ENCODE measurements around the gene SLC4A5.
"Not testable (repeated sequence)": the region's sequence is repeated elsewhere in the genome, so short reads cannot be mapped to it uniquely, and the experiment has no call there.

The SLC4A5 gene

GRCh38 chr2:74246496-74247195 lies 96.6 kb downstream of the SLC4A5 start:
- Histone ChIP-seq H3K27ac (no peak overlapping the region), H3K4me3 (no peak overlapping the region)

DNA sequence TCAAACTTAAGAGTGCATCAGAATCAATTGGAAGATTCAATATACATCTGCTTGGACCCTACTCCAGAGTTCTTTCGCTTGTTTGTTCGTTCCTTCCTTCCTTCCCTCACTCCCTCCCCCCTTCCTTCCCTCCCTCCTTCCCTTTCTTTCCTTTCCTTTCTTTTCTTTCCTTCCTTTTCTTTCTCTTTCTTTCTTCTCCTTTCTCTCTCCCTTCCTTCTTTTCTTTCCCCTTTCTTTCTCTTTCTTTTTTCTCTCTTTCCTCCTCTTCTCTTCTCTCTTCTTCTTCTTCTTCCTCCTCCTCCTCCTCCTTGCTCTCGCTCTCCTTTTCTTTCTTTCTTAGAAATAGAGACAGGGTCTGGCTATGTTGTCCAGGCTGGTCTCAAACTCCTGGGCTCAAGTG lies 98.9 kb downstream of the SLC4A5 start:
- H3K27ac ChIP-seq, result no peak overlapping the region
- H3K4me3 ChIP-seq, result no peak overlapping the region

DNA sequence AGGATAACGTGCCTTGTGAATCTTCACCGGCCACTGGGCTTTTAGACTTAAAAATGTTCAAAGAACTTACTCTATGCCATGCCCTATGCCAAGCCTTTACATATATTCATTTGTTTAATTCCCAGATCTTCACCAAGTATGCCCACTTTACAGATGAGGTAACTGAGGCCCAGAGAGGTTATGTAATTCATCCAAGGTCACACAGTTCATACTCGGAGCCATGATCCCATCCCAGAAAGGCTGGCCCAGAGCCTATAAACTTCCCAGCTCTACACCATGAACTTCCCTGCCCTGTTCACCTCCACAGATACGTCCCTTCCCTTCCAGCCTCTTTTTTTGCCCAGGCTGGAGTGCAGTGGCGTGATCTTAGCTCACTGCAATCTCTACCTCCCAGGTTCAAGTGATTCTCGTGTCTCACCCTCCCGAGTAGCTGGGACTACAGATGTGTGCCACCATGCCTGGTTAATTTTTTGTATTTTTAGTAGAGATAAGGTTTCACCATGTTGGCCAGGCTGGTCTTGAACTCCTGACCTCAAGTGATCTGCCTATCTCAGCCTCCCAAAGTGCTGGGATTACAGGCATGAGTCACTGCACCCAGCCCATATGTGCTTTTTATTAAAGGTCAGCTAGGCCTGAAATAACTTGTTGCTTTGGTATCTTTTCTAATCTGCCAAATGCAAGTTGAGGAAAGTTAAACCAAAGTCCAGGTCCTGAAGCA lies 100.7 kb downstream of the SLC4A5 start:
- Histone ChIP-seq H3K4me3 (no peak overlapping the region), H3K27ac (no peak overlapping the region)

- no peak overlapping the region for H3K4me3 ChIP-seq
- H3K27ac ChIP-seq, result no peak overlapping the region
Measured at GRCh38 chr2:74239346-74239745, 103.9 kb downstream of the SLC4A5 start.

DNA sequence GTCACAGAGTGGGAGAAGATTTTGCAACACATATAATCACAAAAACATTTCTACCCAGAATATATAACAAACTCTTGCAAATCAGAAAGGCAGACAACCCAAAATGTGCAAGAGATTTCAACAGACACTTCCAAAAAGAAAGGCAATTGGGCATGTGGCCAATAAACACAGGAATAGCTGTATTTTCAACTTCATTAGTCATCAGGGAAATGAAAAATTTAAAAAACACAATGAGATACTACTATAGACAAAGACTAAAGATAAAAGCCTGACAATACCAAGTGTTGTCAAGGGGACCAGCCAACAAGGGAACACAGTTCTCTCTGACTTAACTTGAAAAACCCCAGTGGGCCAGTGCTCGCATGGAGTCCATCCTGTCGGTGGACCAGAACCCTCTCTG lies 104.3 kb downstream of the SLC4A5 start:
- Histone ChIP-seq H3K4me3 (no peak overlapping the region), H3K27ac (no peak overlapping the region)

GRCh38 chr2:74235041-74235440 lies 108.2 kb downstream of the SLC4A5 start:
- Histone ChIP-seq H3K4me3 (no peak overlapping the region), H3K27ac (no peak overlapping the region)

DNA sequence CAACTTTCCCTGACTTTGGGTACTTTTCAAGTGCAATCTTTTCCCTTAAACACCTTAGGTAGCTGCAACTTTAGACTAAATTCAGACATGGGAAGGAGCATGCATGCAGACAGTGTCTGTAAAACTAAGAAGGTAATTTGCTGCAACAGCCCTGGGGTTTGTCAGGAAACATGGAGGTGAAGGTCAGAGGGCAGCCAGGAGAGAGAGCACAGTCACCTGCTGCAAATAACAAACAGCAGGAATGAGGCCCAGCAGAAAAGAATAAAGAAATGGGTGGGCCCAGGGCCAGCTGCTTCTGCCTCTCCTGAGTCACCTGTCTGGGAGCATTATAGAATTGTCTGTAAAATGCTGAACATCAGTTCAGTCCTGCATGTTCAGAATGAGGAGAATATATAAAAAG lies 109.6 kb downstream of the SLC4A5 start:
- H3K27ac ChIP-seq, result no peak overlapping the region
- H3K4me3 ChIP-seq, result no peak overlapping the region

DNA sequence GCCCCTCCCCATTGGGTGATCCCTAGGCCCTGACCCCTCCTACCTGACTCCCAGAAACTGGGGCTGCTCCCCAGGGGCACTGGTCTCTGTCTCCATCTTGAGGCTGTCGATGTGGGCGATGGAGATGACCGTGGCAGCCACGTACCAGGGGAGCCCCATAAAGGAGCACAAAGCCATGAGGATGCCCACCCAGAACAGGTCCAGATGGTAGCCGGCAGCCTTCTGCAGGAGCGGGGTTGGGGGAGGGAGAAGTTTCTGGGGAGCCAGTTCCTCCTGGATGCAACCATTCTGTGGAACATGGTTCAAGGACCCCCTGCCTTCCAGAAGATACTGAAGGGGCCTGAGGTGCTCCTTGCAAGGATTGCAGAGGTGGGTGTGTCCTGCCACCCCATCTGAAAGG lies 110.8 kb downstream of the SLC4A5 start:
- Histone ChIP-seq H3K4me3 (no peak overlapping the region), H3K27ac (no peak overlapping the region)

GRCh38 chr2:74229865-74230264 lies 113.4 kb downstream of the SLC4A5 start:
- not testable (repeated sequence) for H3K27ac ChIP-seq, H3K4me3 ChIP-seq

DNA sequence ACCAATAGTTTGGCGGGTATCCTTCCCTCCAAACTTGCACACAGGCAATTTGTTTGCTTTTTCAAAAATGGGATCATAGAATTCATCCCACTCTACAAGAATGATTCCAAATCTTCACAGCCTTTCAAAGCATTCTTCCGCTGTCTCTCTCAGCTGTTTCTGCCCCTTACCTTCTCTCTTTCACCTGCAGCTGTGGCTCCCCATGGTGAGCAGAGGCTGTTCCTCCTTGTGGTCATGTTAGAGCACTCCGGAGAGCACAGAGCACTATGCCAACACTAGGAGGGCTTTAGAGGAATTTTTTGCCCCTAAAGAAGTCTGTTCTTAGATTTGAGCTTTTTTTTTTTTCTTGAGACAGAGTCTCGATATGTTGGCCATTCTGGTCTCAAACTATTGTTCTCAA lies 114.4 kb downstream of the SLC4A5 start:
- Histone ChIP-seq H3K27ac (no peak overlapping the region), H3K4me3 (no peak overlapping the region)

DNA sequence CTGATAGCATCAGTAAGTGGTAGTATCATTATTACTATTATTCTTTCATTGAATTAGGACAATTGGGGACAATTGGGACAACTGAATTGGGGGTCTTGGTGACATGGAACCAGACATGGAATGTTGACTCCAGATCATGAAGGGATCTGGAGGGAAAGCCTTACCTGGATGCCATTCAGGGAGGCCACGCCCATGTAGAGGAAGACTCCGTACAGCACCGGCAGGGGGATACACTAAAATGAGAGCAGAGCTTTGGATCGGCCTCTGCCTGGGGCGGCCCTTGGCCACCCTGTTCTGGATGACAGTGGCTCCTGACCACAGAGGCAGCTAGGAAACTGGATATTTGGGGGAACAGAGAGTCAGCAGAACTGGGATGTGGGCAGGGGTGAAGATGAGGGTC lies 115.6 kb downstream of the SLC4A5 start:
- no peak overlapping the region for H3K4me3 ChIP-seq
- H3K27ac ChIP-seq, result no peak overlapping the region

DNA sequence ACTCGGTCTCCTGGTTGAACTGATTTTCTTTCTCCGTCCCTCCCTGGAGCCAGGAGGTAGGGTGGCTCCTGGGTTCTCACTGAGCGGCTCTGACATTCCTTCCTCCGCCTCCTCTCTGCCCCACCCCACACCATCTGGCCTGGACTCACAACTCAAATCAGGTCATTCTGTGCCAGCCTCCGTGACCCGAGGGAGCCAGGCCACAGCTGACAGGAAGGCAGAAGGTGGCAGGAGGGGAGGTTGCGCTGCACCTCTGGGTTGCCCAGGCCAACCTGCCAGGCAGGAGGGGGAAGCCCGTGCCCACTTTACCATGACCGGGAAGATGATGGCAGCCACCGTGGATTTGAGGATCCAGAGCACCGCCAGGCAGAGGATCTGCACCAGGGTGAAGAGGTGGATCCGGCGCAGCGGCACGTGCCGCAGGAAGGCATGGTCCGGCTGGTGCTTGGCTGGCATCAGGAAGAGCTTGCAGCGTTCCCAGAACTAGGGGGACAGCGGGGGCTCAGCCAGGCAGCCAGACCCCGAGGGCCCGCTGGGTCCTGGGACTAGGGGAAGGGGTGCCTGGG lies 116.5 kb downstream of the SLC4A5 start:
- peak overlapping the region in 2 of 21 experiments; percentile 38 to 49 for H3K27ac ChIP-seq
- H3K4me3 ChIP-seq, result no peak overlapping the region

DNA sequence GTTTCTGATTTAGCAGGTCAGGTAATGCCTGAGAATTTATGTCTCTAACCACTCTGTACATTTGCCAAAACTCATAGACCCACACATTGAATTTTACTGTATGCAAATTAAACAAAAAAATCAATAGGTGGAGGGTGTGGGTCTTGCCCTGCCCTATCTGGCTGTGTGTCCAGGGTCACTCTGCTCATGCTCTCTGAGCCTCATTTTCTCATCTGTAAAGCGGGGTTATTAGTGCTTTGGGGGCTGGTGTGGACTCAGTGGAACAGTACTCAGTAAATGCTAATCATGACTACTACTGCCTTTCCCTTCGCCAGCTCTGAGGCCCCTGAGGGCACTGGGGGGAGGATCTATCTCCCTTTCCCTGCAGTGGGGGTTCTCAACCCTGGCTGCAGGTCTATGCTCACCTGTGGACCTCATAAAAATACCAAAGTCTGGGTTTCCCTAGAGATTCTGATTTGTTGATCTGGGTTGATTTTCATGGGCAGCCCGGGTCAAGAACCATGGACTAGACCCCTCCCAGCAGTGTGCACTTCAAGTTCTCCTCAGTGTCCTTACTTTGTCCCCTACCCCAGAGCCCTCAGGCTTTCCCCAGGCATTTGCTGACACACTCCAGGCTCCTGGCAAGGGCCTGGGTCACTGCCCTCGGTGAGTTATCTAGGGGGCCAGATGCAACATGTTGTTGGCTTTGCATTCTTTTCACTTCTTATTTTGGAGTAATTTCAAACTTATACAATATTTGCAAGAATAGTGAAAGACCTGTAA lies 117.3 kb downstream of the SLC4A5 start:
- Histone ChIP-seq H3K27ac (peak overlapping the region in 1 of 21 experiments; percentile 24), H3K4me3 (no peak overlapping the region)

- no peak overlapping the region for H3K4me3 ChIP-seq
- H3K27ac ChIP-seq, result no peak overlapping the region
Measured at GRCh38 chr2:74223941-74224770, 119.1 kb downstream of the SLC4A5 start.

GRCh38 chr2:74222300-74222650 lies 120.9 kb downstream of the SLC4A5 start:
- Histone ChIP-seq H3K4me3 (no peak overlapping the region), H3K27ac (no peak overlapping the region)

DNA sequence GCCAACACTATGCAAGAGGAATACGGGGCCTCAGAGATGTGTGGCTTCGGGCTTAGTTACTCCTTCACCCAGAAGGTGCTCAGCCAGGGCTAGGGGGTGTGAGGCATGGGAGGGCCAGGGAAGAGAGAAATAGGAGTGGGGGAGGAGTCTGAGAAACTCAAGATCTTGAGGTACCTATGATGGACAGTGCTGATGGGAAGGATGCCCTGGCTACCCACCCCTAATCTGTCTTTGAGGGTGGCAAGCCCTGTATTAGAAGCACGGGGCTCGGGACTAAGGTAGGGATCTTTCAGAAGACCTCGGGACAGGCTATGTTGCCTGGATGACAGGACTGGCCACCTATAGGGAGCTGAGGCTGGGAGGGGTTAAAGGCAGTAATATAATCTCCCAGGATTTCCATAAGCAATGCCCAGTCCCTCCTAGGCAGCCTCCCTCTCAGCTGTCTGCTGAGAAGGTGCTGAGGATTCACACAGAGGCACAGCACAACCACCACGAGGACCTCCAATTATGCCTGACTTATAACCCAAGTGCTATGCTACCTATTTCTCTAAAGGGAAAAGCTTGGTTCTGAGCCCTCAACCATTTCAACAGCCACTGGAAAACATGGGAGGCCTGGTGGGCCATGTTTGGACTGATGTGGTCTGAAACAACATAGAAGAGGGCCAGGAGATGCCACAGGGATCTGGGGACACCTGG lies 121.5 kb downstream of the SLC4A5 start:
- H3K27ac ChIP-seq, result no peak overlapping the region

GRCh38 chr2:74221091-74221490 lies 122.1 kb downstream of the SLC4A5 start:
- Histone ChIP-seq H3K27ac (no peak overlapping the region), H3K4me3 (no peak overlapping the region)

More for the DNA sequence above, 121.5 kb downstream of the SLC4A5 start:
- no peak overlapping the region for H3K4me3 ChIP-seq

DNA sequence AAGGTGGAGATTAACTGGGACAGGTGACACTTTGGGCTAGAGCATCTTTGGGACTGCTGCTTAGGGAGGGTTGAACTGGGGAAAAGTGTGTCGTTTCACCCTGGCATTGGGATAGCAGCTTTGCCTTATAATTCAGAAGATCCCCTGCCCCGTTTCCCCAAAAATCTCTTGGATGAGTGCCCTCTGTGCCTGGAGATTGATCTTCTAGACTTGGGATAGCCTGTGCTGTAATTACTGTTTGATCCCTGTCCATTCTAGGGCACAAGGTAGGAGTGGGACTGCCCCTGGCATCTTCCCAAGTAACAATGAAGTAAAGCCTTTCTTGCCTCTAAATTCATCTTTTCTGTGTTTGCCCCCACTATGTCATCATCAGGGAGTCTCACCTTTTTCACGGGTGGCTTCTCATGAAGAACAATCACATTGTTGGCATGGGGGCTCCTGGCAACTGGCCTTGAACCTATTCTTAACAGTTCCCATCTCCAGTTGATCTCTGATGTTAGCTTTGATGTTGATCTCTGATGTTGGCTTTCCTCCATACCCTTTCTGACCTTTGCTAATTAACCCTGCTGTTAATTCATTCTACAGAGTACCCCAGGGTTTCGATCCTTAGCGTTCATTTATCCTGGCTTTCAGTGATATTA lies 123.2 kb downstream of the SLC4A5 start:
- H3K27ac ChIP-seq, result no peak overlapping the region
- no peak overlapping the region for H3K4me3 ChIP-seq

DNA sequence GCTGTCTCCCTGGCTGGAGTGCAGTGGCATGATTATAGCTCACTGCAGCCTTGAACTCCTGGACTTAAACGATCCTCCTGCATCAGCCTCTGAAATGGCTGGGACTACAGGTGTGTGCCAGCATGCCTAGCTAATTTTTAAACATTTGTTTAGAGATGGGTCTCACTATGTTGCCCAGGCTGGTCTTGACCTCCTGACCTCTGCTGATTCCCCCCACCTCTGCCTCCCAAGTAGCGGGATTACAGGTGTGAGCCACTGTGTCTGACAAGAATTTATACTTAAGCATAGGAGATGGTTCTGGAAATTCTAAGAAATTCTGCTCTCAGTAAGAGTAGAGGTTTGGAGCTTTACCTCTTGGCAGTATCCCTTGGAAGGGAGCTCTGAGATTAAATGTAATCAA lies 126.6 kb downstream of the SLC4A5 start:
- no peak overlapping the region for H3K4me3 ChIP-seq
- no peak overlapping the region for H3K27ac ChIP-seq
